GM10266 (cell line): ENCODE data around the gene ASS1.

Experiments
- DNase-seq: peaks from one replicate; pipeline ENCODE4 v3.0.0; 2012; ENCODE audit errors: extremely low spot score
- CTCF ChIP-seq: IDR thresholded peaks from 2 replicates; pipeline ENCODE4 v1.5.1; 2012; ENCODE audit warnings: mild to moderate bottlenecking, low read depth; ENCODE audit not compliant: control insufficient read depth, insufficient read depth; ENCODE audit errors: missing control alignments

Gene ASS1

GRCh38 chr9:130402243-130402642 lies 42.5 kb upstream of the ASS1 start:
- TF ChIP-seq CTCF, result no peak

GRCh38 chr9:130402645-130403440 lies 41.9 kb upstream of the ASS1 start:
- no peak for DNase-seq
- no peak for TF ChIP-seq CTCF

More at GRCh38 chr9:130402243-130402642, 42.5 kb upstream of the ASS1 start:
- no peak for DNase-seq

GRCh38 chr9:130405657-130406257 lies 39.0 kb upstream of the ASS1 start:
- DNase-seq, result no peak
- no peak for TF ChIP-seq CTCF

- DNase-seq, result no peak
- TF ChIP-seq CTCF, result no peak
Measured at GRCh38 chr9:130406278-130406895, 38.4 kb upstream of the ASS1 start.

- TF ChIP-seq CTCF, result no peak
Measured at GRCh38 chr9:130407916-130408663, 36.7 kb upstream of the ASS1 start.

GRCh38 chr9:130408669-130409068 lies 36.1 kb upstream of the ASS1 start:
- no peak for TF ChIP-seq CTCF
- no peak for DNase-seq

More at GRCh38 chr9:130407916-130408663, 36.7 kb upstream of the ASS1 start:
- no peak for DNase-seq

- no peak for DNase-seq
- TF ChIP-seq CTCF, result no peak
Measured at GRCh38 chr9:130409246-130409645, 35.5 kb upstream of the ASS1 start.
